Loucy (cell line): ENCODE data around the gene SNX21.

ENCODE experiments used
- CTCF ChIP-seq: fragments of 200-600 bp; sonication (generic); conservative IDR thresholded peaks from 2 replicates; pipeline ENCODE4 v1.5.1; 2014; ENCODE audit warnings: mild to moderate bottlenecking, antibody characterized with exemption, low read length
- EZH2phosphoT487 ChIP-seq: fragments of 200-600 bp; IDR thresholded peaks from 2 replicates; pipeline ENCODE4 v1.6.1; 2018; ENCODE audit warnings: antibody characterized with exemption, mild to moderate bottlenecking, moderate library complexity, borderline replicate concordance

GRCh38 chr20:45848969-45849582 is 15.5 kb downstream of the SNX21 start:
- TF ChIP-seq CTCF (no peak), EZH2phosphoT487 (no peak)
